GM18502 (cell line): Measurements from ENCODE around the gene CHST9.

Experiments
- ATAC-seq: cut with Tn5 transposase; IDR thresholded peaks from one replicate; pipeline ENCODE4 v1.9.1; 2021; ENCODE audit warnings: mild to moderate bottlenecking; ENCODE audit not compliant: unreplicated experiment, poor library complexity

Gene CHST9

DNA sequence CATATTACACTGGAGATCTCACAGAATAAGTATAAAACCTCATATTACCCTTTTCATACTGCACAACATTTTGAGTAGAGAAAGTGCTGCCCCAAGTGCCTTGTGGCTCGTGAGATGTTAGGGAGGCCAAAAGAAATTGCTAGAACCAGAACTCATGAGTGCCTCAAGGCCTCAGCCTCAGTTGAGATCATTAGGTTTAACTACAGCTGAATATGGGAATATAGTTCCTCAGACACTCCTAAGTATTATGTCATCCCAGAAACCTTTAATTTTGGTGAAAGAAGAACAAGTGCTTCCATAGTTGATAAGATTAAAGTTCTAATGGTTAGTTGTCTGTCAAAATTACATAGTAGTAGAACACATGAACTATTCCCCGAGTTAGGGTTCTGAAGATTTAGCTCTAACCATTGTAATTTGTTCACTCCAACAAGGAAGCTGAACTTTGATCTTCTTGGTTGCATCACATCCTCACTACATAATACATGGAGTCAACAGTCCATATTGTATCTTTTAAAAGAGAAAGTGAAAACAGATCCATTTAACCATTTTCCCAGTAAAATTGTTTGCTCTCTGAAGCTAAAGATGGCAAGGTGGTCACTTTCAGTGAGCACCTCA is 310.0 kb downstream of the CHST9 start:
- no peak for ATAC-seq

DNA sequence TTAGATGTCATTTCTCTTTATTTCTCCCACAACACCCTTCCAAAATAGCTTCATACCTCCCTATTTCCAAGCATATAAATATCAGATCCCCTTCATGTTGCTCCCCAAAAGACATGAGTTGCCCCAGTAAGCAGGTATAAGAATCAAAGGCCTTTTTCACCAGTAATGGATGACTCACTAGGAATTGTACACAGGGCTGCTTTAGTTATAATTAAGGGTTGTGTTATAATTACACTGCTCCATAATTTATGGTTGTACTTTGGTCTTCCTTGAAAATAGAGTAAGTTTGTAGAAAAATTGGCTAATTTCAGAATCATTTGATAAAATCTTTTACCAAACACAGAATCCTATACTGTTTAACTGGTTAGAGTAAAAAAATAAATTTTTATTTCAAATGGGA is 310.8 kb downstream of the CHST9 start:
- ATAC-seq, result no peak

DNA sequence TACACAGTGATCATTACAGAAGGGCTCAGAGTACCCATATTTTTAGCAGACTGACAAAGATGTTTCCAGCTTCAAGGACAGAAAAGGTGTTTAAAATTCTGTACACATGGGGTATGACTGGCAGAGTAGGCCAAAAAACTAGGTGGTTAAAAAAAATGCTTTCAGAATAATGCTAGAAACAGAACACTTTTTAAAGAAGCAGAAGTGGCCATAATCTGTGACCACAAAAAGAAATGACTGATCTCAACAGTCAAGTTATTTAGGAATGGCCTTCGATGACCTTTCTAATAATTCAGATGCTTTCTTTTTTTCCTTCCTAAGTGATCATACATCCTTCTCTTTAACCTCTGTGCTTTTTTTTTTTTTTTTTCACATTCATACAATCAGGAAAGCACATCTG is 315.5 kb downstream of the CHST9 start:
- ATAC-seq, result no peak

DNA sequence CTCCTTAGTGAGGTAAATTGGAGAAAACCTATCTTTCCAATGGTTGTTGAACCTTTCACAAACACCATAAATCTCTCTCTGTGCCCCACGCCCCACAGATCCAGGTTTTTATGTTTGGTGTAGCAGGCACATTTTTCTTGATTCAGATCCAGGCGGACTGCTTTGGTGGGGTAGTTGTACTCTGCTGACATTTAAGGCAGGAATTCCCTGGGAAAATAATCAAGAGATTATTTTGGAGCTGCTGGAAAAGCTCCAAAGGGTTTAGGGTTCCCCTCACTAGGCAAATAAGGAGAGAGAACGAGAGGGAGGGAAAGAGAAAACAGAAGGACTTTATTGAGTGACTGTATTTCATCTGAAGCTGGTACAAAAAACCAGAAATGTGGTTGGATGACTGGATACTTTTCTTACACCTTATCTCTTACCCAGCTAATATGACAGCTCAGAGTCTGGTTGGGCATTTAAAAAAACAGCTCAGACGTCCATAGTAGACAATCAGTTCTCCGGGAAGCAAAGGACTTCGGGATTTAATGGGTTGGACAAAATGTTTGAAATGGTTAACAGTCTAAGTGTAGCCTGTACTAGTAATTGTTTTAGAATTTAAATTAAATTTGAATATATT is 316.0 kb downstream of the CHST9 start:
- no peak for ATAC-seq

DNA sequence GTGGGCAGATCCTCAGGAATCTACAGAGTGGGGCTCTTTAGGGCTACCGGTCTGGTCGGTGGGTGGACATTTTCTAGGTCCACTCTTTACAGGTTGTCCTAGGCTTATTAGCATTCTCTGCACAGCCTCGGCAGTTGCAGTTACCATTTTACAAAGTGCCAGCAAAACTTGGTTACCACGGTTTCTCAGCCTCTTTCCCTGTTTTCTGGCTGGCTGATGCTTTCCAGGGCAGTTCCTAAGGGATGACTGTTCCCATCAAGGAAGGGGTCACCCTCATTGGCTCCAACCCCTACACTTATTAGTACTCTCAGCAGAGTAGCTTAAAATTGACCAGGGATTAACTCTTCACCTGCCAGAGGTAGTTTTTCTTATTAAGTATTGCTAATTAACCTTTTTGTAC is 317.6 kb downstream of the CHST9 start:
- ATAC-seq, result no peak

DNA sequence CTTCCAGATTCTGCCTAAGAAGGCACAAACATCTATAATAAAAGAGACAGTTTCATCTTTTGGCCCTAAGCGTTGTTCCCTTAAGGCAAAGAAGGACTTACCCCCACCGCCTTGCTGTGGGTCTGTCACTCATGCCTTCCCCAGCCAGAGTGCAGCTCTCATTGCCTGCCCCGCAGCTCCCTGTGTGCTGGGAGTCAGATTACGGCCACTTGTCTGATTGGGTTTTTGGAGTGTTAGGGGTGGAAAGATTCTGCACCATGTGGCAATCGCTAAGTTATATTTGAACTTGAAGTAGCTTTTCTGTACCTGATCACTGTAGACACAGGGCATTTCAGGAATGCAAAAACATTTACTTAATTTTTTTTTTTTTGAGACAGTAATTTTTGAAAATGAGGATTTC is 319.6 kb downstream of the CHST9 start, which contains the start of gene AQP4:
Gene AQP4 (minus strand): TSS at position 151 of the 400 bp plus-strand sequence. CDS start 18 bp downstream, at position 133.
- ATAC-seq, result no peak

DNA sequence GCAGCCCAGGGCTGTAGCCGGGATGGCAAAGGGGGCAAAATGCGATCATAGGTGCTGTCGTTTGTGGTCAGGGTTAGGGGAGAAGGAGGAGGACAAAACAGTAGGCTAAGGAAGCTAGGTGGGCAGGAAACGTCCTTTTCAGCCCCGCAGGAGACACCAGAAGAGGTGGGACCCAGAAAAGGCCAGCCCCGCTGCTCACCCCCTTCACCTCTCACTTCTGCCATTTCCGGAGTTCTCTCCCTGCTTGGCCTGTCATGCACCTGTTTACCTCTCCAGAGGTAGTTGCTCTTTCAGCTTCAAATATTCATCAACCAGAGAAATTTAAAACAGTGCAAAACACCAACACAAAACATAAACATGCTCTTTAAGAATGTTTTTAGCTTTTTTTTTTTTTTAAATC is 320.4 kb downstream of the CHST9 start:
- ATAC-seq, result no peak

DNA sequence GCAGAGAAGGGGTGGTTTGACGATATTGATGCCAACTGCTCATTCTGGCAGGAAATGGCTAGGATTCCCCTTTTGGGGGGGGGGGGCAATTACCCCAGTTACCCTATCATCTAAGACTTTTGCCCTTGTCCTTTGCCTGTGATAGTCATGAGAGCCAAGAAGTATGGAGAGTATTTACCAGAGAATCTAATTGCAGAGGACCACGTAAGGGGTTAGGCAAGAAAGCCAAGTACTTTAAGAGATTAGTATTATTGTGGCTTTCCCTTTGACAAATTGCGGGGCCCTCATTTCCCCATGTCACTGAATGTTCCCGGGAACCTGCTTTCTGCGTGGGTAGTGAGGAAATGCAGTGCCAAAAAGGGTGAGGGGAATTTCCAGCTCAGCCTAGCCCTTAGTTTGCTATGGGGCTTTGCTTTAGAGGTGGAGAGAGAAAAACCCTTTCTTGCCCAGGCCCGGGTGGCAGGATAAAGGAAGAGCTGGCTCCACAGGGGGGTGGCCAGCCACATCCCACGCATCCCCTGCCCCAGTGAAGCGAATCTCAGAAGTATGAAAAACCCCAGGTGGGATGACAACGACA is 321.1 kb downstream of the CHST9 start:
- ATAC-seq, result no peak

DNA sequence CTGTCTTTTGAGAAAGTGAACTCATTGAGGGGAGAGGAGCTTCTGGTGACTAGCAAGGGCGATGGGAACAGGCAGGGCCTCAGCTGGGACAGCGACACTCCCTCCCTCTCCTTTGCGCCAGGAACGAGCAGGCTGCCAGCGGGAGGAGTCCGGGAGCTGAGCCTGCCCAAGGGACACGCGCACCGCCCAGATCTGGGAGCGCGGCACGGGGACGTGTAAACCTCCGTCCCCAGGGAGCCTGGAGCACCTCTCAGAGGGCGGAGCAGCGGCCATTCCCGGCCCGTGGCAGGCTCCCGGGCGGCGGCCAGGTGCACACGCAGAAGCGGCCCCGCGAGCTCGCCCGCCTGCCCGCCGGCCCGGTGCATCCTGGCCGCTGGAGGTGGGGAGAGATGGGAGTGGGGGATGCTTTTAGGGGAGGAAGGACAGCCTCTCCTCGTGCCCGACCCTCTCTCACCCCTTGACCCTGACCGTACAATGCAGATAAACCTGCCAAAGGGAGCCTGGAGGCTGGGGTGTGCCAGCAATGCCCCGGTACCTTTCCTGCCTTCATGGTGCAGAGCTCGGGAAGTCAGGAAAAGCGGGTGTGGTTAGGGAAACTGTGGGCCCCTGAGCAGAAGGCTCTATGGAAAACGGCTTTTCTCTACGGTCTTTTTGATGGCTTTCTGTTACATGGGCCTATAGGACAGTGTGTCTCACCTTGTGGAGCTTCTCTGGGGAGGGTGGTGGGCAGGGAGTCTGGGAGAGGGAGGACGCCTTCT is 321.8 kb downstream of the CHST9 start:
- no peak for ATAC-seq

DNA sequence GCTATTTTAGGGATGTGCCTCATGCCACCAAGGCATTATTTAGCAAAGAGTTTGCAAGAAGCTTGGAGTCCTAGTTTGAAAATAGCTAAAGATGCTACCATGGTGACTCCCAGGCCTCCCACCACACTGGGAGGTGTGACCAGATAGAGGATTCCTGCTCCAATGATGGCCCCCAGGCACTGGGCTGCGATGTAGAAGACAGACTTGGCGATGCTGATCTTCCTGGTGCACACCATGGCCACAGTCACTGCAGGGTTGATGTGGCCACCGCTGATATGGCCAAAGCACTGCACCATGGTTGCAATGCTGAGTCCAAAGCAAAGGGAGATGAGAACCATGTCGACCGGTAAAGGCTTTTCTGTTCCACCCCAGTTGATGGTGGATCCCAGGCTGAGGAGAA is 323.0 kb downstream of the CHST9 start:
- no peak for ATAC-seq
